Measurements from ENCODE around the gene RPL31. TPM values are rescaled to one million over a fixed set of nuclear protein-coding genes. Genes with fewer than 3 reads are reported as not detected.

The RPL31 gene
- total RNA-seq, 2 donors from 2014 or later = 1,597 to 1,823 TPM

- Mint-ChIP-seq H3K4me3 (no peak overlapping the region), H3K4me1 (no peaks in the 10 kb centered on the region), H3K9me3 (no peaks in the 10 kb centered on the region), H3K36me3 (ENCODE audit: low read depth) (no peaks in the 10 kb centered on the region), H3K27me3 (ENCODE audit: insufficient read depth) (no peaks in the 10 kb centered on the region), H3K27ac (no peak overlapping the region)
- Histone ChIP-seq H3K9me3 (ENCODE audit: control insufficient read depth, low read length) (no peaks in the 10 kb centered on the region), H3K27me3 (ENCODE audit: control insufficient read depth, insufficient read depth, low read length, poor library complexity, severe bottlenecking) (no peaks in the 10 kb centered on the region), H3K4me1 (ENCODE audit: control insufficient read depth, insufficient read depth, low read length) (no peaks in the 10 kb centered on the region), H3K27ac (ENCODE audit: low read depth, low read length) (no peak overlapping the region), H3K9ac (ENCODE audit: extremely low read depth, low read length, poor library complexity, severe bottlenecking) (no peak overlapping the region), H3K36me3 (ENCODE audit: control insufficient read depth, insufficient read depth, low read length) (no peaks in the 10 kb centered on the region), H3K4me3 (ENCODE audit: low read length) (no peak overlapping the region)
- no peak for DNase-seq
- 90% methylated on average over 5 to 8 of the region's 8 CpGs for WGBS, 2 experiments (ENCODE audit: insufficient coverage in 1 of 2, insufficient read length in 1 of 2)
- TF ChIP-seq CTCF (conservative IDR thresholded peaks at IDR 0.05) = no peak
These were observed 34.4 kb upstream of the RPL31 start for GRCh38 chr2:100967716-100968115.

DNA sequence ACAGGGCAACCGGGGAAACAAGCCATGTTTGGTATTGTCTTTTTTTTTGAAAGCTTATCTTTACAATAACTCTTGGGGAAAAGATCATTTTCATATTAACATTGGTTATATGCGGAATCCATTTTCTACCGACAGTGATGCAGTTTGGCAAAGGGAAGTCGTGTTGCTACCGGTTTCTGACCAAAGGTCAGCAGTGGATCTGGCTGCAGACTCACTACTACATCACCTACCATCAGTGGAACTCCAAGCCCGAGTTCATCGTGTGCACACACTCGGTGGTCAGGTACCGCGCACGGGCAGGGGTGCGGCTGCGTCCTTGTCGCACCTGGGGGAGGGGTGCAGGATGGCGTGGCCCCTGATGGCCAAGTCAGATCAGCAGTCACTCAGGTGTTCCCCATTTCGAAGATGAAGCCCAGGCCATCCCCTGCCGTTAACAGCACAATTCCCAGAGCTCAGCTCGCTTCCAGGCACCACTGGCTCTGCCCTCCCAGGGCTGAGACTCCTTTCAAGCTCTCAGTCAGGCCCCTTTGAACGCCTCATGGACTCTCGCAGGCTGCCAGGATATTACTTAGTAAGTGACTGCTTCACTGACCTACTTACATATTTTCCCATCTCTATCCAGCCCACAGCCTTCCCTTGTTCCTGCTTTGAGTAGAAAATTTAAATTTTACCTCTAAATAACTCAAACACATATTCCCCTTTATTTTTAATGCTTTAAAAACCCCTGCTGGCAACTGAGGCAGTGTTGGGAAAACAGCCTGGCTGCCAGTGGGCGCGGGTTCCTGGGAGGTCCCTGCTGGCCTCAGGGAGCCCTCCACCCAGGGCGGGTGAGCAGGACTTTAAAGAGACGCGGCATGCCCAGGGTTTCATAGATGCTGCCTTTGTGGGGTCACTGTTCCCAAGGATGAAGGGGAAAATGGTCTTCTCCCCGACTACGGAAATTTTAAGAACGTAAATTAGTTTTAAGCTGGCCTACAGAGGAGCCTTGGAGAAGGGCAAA lies 33.6 kb upstream of the RPL31 start:
- H3K27me3 Mint-ChIP-seq (ENCODE audit: insufficient read depth) = no peaks in the 10 kb centered on the region
- H3K9ac ChIP-seq (ENCODE audit: extremely low read depth, low read length, poor library complexity, severe bottlenecking) = no peak overlapping the region
- H3K4me1 ChIP-seq (ENCODE audit: control insufficient read depth, insufficient read depth, low read length) = no peaks in the 10 kb centered on the region
- no peak overlapping the region for H3K27ac Mint-ChIP-seq
- DNase-seq = no peak
- H3K27ac ChIP-seq (ENCODE audit: low read depth, low read length) = no peak overlapping the region
- H3K4me3 Mint-ChIP-seq = no peak overlapping the region
- H3K9me3 Mint-ChIP-seq = no peaks in the 10 kb centered on the region
- no peaks in the 10 kb centered on the region for H3K36me3 ChIP-seq (ENCODE audit: control insufficient read depth, insufficient read depth, low read length)
- H3K4me1 Mint-ChIP-seq = no peaks in the 10 kb centered on the region
- no peak for TF ChIP-seq CTCF (conservative IDR thresholded peaks at IDR 0.05)
- H3K36me3 Mint-ChIP-seq (ENCODE audit: low read depth) = no peaks in the 10 kb centered on the region
- H3K4me3 ChIP-seq (ENCODE audit: low read length) = no peak overlapping the region
- WGBS, 2 experiments (ENCODE audit: insufficient coverage in 1 of 2, insufficient read length in 1 of 2) = 91 to 93% methylated on average over 19 to 28 of the region's 28 CpGs
- no peaks in the 10 kb centered on the region for H3K27me3 ChIP-seq (ENCODE audit: control insufficient read depth, insufficient read depth, low read length, poor library complexity, severe bottlenecking)
- no peaks in the 10 kb centered on the region for H3K9me3 ChIP-seq (ENCODE audit: control insufficient read depth, low read length)

DNA sequence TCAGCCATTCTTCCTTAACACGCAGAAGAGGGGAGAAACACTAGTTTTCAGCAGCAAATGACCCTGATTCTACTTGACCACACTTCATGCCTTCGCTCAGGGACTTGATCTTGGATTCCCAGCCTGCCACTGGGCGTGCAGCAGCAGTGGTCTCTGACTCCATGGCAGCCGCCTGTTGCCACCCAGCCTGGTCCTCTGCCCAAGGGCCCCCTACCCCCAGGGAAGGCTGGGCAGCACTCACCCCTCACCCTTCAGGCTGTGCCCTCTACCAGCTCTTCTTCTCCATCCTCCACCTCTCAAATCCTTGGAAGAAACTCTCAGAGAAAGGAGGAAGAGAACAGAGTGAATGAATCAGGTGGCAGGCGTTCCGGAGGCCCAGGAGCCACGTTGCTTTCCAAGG lies 32.1 kb upstream of the RPL31 start:
- no peak for TF ChIP-seq CTCF (conservative IDR thresholded peaks at IDR 0.05)

More for the DNA sequence above, 32.1 kb upstream of the RPL31 start:
- Histone ChIP-seq H3K27me3 (ENCODE audit: control insufficient read depth, insufficient read depth, low read length, poor library complexity, severe bottlenecking) (no peaks in the 10 kb centered on the region), H3K27ac (ENCODE audit: low read depth, low read length) (no peak overlapping the region), H3K4me3 (ENCODE audit: low read length) (no peak overlapping the region), H3K4me1 (ENCODE audit: control insufficient read depth, insufficient read depth, low read length) (no peaks in the 10 kb centered on the region), H3K9ac (ENCODE audit: extremely low read depth, low read length, poor library complexity, severe bottlenecking) (no peak overlapping the region), H3K36me3 (ENCODE audit: control insufficient read depth, insufficient read depth, low read length) (no peaks in the 10 kb centered on the region), H3K9me3 (ENCODE audit: control insufficient read depth, low read length) (no peaks in the 10 kb centered on the region)
- no peak for DNase-seq
- no peaks in the 10 kb centered on the region for H3K36me3 Mint-ChIP-seq (ENCODE audit: low read depth)
- no peaks in the 10 kb centered on the region for H3K9me3 Mint-ChIP-seq
- no peak overlapping the region for H3K4me3 Mint-ChIP-seq
- H3K27me3 Mint-ChIP-seq (ENCODE audit: insufficient read depth) = no peaks in the 10 kb centered on the region
- no peak overlapping the region for H3K27ac Mint-ChIP-seq
- H3K4me1 Mint-ChIP-seq = no peaks in the 10 kb centered on the region
- WGBS, 2 experiments (ENCODE audit: insufficient coverage in 1 of 2, insufficient read length in 1 of 2) = 80 to 91% methylated on average over 2 to 7 of the region's 7 CpGs

Data from endodermal cell (in vitro differentiated cells).